Metanephros (tissue), 2 donors: ENCODE measurements around the gene HS3ST6. TPM values are rescaled to one million over a fixed set of nuclear protein-coding genes. Genes with fewer than 3 reads are reported as not detected.

ENCODE experiments used
- small RNA-seq: library from RNA; depleted of rRNA; stranded (forward); fragments of <200 nt; gene quantifications from one replicate; pipeline ENCODE3, GENCODE V24; 2014; ENCODE audit warnings: low replicate concordance
- total RNA-seq: library from RNA; depleted of rRNA; stranded (reverse); fragments of >200 nt; gene quantifications from one replicate; pipeline ENCODE4 v1.2.3, GENCODE V29; 2014

HS3ST6 gene
- 1.2 TPM for total RNA-seq

GRCh38 chr16:1918351-1919326 is at the start of gene HS3ST6:
HS3ST6 (minus strand) TSS chr16:1918415; CDS start chr16:1918323, 92 bp downstream.

GRCh38 chr16:1966460-1966859 is 48.2 kb upstream of the HS3ST6 start, which contains the start of gene RNF151:
RNF151 (plus strand) TSS chr16:1966856; CDS start chr16:1966882, 26 bp downstream.

DNA sequence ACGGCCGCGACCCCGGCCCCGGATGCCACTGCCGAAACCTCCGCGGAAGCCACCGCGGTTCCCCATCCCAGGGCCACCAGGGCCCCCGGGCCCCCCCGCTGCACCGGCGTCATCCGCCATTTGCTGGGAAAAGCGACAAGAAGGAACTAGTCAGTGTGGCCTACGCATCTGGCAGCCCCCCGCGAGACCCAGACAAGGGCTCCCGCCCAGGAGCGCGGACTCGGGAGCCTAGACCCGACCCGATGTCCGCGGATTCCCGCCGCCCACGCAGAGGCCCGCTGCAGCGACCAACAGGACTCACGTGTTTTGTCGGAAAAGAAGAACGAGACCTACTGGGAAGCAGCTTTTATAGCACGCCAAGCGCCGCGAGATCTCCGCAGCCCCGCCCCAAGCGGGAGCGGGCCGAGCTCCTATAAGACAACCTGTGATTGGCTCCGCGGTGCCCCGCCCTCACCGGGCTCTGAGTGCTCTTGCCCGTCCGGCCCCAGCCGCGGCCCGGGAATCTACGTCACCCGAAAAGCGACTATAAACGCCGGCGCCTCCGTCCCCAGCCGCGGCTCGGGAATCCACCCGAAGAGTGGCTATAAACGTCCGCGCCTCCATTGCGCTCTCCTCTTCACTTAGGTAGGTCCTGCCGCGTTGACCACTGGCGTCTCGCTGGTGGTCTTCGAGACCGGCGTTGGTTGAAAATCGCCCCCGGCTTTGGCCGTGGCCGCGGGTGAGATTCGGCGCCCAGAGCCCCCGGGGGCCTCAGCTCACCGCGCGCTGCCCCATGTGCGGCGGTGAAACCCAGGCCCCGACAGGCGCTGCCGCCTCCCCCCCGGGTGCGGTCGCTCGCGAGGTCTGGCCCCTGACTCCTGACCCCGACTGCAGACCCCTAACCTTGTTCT is 46.5 kb upstream of the HS3ST6 start, which contains the start of gene RPS2:
Gene RPS2 (minus strand): TSS at position 321 of the 890 bp plus-strand sequence. CDS start 201 bp downstream, at position 120.

GRCh38 chr16:1959269-1960039 is 41.2 kb upstream of the HS3ST6 start, which contains the start of gene NDUFB10:
NDUFB10 (plus strand) TSS chr16:1959538; CDS start chr16:1959625, 87 bp downstream.

GRCh38 chr16:1942810-1943726 is 24.9 kb upstream of the HS3ST6 start, which contains the start of gene MSRB1:
MSRB1 (minus strand) TSS chr16:1943199; CDS start chr16:1943156, 43 bp downstream.

DNA sequence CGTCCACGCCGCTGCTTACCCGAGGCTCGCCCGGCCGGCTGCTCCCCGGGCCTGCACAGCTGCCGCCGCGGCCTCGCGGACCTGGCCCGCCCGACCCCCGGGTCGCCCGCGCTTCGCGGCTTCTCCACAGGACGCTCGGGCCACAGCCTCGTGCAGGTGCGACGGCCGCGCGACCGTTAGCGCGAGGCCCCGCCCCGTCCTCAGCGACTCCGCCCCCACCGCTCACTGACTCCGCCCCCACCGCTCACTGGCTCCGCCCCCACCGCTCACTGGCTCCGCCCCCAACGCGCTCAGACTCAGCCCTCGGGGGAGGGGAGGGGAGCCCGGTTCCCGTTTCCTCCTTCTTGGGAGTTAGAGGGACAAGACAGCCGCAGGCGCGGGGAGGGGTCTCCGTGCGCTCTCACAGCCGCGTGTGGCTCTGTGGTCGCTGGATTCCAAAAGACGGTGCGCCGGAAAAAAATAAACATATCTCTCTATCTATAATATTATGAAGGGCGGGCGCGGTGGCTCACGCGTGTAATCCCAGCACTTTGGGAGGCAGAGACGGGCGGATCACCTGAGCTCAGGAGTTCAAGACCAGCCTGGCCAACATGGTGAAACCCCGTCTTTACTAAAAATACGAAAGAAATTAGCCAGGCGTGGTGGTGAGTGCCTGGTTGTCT is 46.1 kb downstream of the HS3ST6 start, which contains the start of gene MEIOB:
Gene MEIOB (minus strand): TSS at position 191 of the 662 bp plus-strand sequence. CDS start 3,989 bp downstream, outside the sequence.

Small RNA genes lying within 50 kb of the gene (small RNA-seq; reads per million reads assigned to genes)
- not detected for gene SNORA10
- gene SNORA64, result not detected

Other genes with a start within 250 kb of the HS3ST6 start
- gene JPT2, start 240.1 kb downstream of the HS3ST6 start, total RNA-seq, result 44.8 TPM
- 65.9 TPM for gene MAPK8IP3, start 212.2 kb downstream of the HS3ST6 start, total RNA-seq
- gene NME3, start 146.9 kb downstream of the HS3ST6 start, total RNA-seq, result 43.1 TPM
- gene EME2, start 145.6 kb downstream of the HS3ST6 start, total RNA-seq, result 20.1 TPM
- gene MRPS34, start 145.3 kb downstream of the HS3ST6 start, total RNA-seq, result 63.4 TPM
- 78.3 TPM for gene SPSB3, start 135.8 kb downstream of the HS3ST6 start, total RNA-seq
- 70.1 TPM for gene NUBP2, start 135.5 kb downstream of the HS3ST6 start, total RNA-seq
- 7.0 TPM for gene IGFALS, start 124.7 kb downstream of the HS3ST6 start, total RNA-seq
- gene HAGH, start 91.6 kb downstream of the HS3ST6 start, total RNA-seq, result 73.6 TPM
- gene FAHD1, start 91.2 kb downstream of the HS3ST6 start, total RNA-seq, result 98.6 TPM
- 0.29 TPM for gene MEIOB, start 46.3 kb downstream of the HS3ST6 start, total RNA-seq
- gene MSRB1, start 24.8 kb upstream of the HS3ST6 start, total RNA-seq, result 22.4 TPM
- 33.3 TPM for gene RPL3L, start 36.3 kb upstream of the HS3ST6 start, total RNA-seq
- 130 TPM for gene NDUFB10, start 41.1 kb upstream of the HS3ST6 start, total RNA-seq
- gene RPS2, start 46.4 kb upstream of the HS3ST6 start, total RNA-seq, result 2,517 TPM
- not detected for gene RNF151, start 48.4 kb upstream of the HS3ST6 start, total RNA-seq
- gene TBL3, start 53.6 kb upstream of the HS3ST6 start, total RNA-seq, result 32.2 TPM
- 0.47 TPM for gene NOXO1, start 63.1 kb upstream of the HS3ST6 start, total RNA-seq
- 24.6 TPM for gene GFER, start 65.8 kb upstream of the HS3ST6 start, total RNA-seq
- 3.2 TPM for gene SYNGR3, start 71.6 kb upstream of the HS3ST6 start, total RNA-seq
- gene ZNF598, start 91.4 kb upstream of the HS3ST6 start, total RNA-seq, result 20.9 TPM
- 7.0 TPM for gene NPW, start 101.4 kb upstream of the HS3ST6 start, total RNA-seq
- gene NHERF2, start 108.5 kb upstream of the HS3ST6 start, total RNA-seq, result 109 TPM
- gene NTHL1, start 129.4 kb upstream of the HS3ST6 start, total RNA-seq, result 24.0 TPM
- 139 TPM for gene TSC2, start 129.6 kb upstream of the HS3ST6 start, total RNA-seq
- gene PKD1, start 217.5 kb upstream of the HS3ST6 start, total RNA-seq, result 162 TPM
- gene RAB26, start 230.2 kb upstream of the HS3ST6 start, total RNA-seq, result 0.58 TPM
- gene TRAF7, start 237.4 kb upstream of the HS3ST6 start, total RNA-seq, result 40.6 TPM